HG03565 (cell line): ENCODE results near the gene ZER1.

ENCODE experiments used
- ATAC-seq: cut with Tn5 transposase; IDR thresholded peaks from one replicate; pipeline ENCODE4 v1.9.1; 2021; ENCODE audit warnings: mild to moderate bottlenecking, moderate library complexity; ENCODE audit not compliant: unreplicated experiment

Gene ZER1

DNA sequence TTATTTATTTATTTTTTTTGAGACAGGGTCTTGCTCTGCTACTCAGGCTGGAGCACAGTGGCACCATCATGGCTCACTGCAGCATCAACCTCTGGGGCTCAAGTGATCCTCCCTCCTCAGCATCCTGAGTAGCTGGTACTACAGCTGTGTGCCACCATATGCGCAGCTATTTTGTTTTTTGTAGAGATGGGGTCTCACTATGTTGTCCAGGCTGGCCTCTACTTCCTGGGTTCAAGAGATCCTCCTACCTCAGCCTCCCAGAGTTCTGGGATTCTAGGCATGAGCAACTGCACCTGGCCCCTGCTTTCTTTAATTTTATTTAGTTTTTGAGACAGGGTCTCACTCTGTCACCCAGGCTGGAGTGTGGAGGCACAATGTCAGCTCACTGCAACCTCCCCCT is 28.3 kb downstream of the ZER1 start:
- no peak for ATAC-seq

DNA sequence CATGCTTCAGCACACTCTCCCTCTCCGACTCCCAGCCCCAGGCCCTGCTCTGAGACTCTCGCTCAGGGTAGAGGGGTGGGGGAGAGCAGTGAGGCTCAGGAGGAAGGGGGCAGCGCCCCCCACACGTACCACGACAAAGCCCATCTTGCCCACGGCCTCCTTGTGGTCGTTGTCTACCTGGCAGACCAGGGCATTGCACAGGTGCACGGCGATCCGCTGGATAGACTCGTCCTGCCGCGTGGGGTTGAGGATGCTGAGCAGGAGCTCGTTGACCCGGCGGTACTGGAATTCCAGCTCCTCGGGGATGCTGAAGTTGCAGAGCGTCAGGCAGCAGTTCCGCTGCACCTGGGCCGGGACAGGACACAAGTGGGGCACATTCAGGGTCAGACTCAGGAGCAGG is 29.3 kb downstream of the ZER1 start:
- ATAC-seq = no peak

DNA sequence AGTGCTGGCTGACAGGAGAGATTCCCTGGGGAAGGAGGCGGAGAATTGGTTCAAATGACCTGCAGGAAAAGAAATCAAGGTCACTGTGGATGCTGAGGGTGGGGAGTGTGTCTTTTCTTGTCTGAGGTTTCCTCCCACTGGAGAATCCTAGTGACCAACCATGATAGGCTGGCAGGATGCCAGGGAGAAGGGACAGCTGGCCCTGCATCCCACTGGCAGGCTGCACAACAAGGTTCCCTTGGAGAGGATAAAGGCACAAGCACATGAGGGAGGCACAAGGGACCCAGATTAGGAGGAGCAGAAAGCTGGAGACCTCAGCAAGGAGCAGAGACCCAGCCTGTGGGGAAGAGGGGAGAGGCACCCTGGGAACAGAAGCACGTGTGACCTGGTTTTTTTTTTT is 36.4 kb downstream of the ZER1 start:
- ATAC-seq = no peak

GRCh38 chr9:128733256-128733655 is 38.5 kb downstream of the ZER1 start:
- no peak for ATAC-seq

DNA sequence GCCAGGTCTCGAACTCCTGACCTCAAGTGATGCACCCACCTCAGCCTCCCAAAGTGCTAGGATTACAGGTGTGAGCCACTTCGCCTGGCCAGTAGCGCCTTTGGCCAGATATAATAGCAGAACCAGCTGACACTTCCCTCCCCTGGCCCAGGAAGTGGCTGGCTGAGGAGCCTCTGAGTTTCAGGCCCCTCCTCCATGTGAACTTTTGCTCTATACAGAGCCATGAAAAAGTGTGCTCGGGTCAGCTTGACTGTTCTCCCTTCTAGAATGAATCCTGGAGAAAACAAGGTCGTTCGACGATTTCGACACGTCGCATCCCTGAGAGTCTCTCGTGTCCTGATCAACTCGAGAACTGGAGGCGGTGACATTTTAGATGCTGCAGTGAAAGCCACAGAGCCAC is 39.2 kb downstream of the ZER1 start:
- no peak for ATAC-seq

DNA sequence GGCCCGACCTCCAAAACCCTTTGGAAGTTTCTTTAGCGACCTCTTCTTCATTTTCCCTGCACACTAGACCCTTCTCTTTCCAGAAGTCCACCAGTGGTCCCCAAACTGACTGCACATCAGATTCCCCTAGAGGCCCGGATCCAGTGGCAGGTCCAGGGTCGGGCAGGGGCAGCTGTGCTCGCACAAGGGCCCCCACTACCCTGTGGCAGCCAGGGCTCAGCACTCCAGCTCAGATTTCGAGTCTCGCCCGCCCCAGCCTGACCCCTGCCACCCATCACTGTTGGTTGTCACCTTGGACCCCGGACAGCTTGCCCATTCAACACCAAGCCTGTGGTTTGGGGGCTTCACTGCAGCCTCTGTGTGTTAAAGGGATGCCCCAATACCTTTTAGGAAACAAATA is 40.0 kb downstream of the ZER1 start:
- no peak for ATAC-seq

- no peak for ATAC-seq
These were observed 40.6 kb downstream of the ZER1 start for GRCh38 chr9:128731093-128731492.

- ATAC-seq = no peak
These were observed 41.8 kb downstream of the ZER1 start for GRCh38 chr9:128729766-128730517.

GRCh38 chr9:128729302-128729701 is 42.4 kb downstream of the ZER1 start:
- ATAC-seq = no peak

GRCh38 chr9:128728298-128728697 is 43.4 kb downstream of the ZER1 start:
- no peak for ATAC-seq

GRCh38 chr9:128727640-128728248 is 44.0 kb downstream of the ZER1 start:
- ATAC-seq = no peak

DNA sequence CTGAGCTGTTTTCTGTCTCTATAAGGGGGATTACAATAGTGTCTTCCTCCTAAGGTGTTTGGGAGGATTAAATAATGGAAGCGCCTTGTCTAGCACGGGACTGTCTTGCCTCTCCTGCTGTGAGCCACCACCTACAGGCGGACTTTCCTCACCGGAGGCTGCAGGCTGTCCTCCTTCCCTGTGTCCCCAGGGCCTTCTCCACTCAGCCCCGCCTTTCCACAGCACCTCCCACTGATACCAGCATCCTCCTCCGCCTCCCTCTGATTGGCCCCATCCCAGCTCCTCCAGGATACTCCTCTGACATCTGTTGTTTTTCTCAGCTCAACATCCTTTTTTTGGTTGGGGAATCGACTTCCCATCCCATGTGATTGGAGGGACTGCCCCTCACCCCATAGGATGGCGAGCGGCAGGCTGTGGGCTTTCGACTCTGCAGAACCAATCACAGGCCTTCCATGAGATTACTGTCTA is 46.9 kb downstream of the ZER1 start:
- ATAC-seq = peak; percentile 11

DNA sequence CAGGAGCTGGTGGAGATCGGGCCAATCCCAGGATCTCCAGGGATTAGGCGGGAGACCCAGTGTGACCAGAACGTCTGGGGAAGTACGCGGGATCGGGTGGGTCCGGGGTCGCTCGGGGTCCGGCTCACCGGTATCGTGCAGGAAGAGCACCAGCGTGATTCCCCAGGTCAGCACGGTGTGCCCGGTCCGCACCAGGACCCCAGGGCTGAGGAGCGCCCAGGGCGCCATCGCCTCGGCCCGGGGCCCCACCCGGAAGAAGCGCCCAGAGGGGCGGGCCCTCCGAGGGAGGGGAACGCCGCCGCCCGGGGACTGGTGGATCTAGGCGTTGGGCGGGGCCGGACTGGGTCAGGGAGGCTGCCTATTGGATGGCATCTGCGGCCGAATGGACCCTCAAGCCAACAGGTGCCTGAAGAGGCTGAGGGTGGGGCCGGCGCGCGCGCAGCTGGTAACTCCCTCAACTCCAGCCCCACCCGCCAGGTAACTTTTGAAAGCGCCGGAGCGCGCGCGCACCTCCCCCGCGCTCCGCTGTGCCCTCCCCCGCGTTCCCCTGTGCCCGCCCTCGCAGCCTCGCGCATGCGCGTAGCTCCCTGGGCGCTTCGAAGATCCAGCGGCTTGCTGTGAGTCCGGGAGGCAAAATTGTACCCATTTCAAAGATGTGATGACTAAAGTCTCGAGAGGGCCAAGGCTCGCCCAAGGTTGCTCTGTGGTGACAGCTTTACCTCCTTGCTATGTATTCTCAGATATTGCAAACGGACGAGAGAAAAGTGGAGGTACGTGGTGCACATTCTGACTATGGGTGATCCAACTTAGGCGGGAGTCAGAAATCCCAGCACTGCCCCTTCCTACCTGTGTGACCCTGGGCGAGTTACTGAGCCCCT is 47.6 kb downstream of the ZER1 start, which contains the start of gene ZDHHC12:
Gene ZDHHC12, minus strand, starts transcription at position 262 of the 878 bp plus-strand sequence. Its CDS starts 34 bp downstream, at position 228.
- ATAC-seq = peak; percentile 91

DNA sequence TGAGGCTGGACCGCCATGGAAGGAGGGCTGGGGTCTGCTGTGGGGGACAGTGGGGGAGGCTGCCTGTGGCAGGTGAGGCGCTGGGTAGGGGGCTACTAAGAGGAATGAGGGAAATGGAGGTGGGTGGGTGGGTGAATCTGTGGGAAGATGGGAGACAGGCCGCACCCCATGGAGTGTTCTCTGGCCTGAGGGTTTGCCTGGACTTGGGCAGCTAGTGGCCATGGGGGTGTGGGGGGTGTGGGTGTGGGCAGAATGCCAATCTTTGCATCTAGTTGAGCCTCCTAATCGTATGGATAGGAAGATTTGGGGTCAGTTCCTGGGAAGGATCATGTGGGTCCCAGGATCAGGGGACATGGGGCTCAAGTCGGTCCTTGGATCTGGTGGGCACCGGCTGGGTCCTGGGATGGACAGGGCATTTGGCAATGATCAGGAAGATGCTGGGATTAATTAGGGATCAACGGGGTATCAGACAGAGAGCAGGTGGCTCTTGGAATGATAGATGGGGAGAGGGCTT is 48.3 kb downstream of the ZER1 start:
- no peak for ATAC-seq

- no peak for ATAC-seq
These were observed 49.1 kb downstream of the ZER1 start for GRCh38 chr9:128722380-128723351.

GRCh38 chr9:128721487-128722010 is 50.2 kb downstream of the ZER1 start:
- no peak for ATAC-seq

GRCh38 chr9:128720841-128721486 is 50.8 kb downstream of the ZER1 start:
- ATAC-seq = no peak

DNA sequence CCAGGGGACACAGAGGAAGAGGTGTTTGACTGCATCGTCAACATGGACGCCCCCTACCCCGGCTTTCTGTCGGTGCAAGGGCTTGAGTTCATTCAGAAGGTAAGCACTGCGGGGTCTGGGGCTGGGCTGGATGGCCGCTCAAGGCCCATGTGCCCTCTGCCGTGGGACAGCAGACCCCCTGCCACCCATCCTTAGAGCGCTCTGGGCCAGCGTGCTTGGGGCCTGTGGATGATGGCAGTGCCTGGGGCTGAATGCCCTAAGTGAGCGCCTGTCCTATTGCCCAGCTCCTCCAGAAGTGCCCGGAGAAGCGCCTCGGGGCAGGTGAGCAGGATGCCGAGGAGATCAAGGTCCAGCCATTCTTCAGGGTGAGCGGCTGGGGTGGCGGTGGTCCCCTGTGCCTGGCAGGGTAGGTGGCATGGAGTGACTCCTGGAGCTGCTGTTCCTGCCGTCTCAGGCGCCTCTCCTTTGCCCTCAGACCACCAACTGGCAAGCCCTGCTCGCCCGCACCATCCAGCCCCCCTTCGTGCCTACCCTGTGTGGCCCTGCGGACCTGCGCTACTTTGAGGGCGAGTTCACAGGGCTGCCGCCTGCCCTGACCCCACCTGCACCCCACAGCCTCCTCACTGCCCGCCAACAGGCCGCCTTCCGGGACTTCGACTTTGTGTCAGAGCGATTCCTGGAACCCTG is 51.7 kb downstream of the ZER1 start:
- no peak for ATAC-seq

- ATAC-seq = no peak
These were observed 53.3 kb downstream of the ZER1 start for GRCh38 chr9:128718475-128718874.
